WTC11 (cell line): ENCODE measurements around the gene BOLL. TPM values are rescaled to one million over a fixed set of nuclear protein-coding genes. Genes with fewer than 3 reads are reported as not detected.

Experiments
- ATAC-seq: fragments of 200-7000 bp; cut with Tn5 transposase; 2 replicates; pipeline ENCODE4 v1.10.0; 2021; ENCODE audit warnings: mild to moderate bottlenecking, moderate library complexity
- CTCF ChIA-PET: fragments of 300-600 bp; sonication (Branson Sonifier 250); formaldehyde crosslinking; loops from one replicate; lab custom pipeline; 2021; ENCODE audit warnings: antibody characterized with exemption; lab: Charles Lee
- POLR2A ChIA-PET: fragments of 350-600 bp; sonication (Branson Sonifier 250); formaldehyde crosslinking; loops from one replicate; lab custom pipeline; 2021; ENCODE audit warnings: antibody characterized with exemption; lab: Charles Lee
- DNase-seq: peaks from one replicate; pipeline ENCODE4 v3.0.0; 2021; ENCODE audit warnings: low spot score
- H3K27ac Mint-ChIP-seq: 2 replicates; pipeline ENCODE4 v1.8.0; 2021; ENCODE audit warnings: mixed read lengths
- H3K27me3 Mint-ChIP-seq: 2 replicates; pipeline ENCODE4 v1.8.0; 2021; ENCODE audit warnings: low read depth, mild to moderate bottlenecking, moderate library complexity, mixed read lengths
- H3K36me3 Mint-ChIP-seq: 2 replicates; pipeline ENCODE4 v1.8.0; 2021; ENCODE audit warnings: mixed read lengths
- H3K4me1 Mint-ChIP-seq: 2 replicates; pipeline ENCODE4 v1.8.0; 2022; ENCODE audit warnings: mixed read lengths
- H3K4me3 Mint-ChIP-seq: 2 replicates; pipeline ENCODE4 v1.8.0; 2021; ENCODE audit warnings: mild to moderate bottlenecking, moderate library complexity, mixed read lengths
- H3K9me3 Mint-ChIP-seq: 2 replicates; pipeline ENCODE4 v1.8.0; 2021; ENCODE audit warnings: mixed read lengths
- ATF1 ChIP-seq: sonication (generic); formaldehyde crosslinking; IDR thresholded peaks from 2 replicates; pipeline ENCODE4 v1.8.1; 2023; ENCODE audit warnings: mild to moderate bottlenecking, moderate library complexity, missing genetic modification reagents
- CREB1 ChIP-seq: sonication (generic); formaldehyde crosslinking; IDR thresholded peaks from 2 replicates; pipeline ENCODE4 v1.8.0; 2023; ENCODE audit warnings: mild to moderate bottlenecking, missing genetic modification reagents
- E2F4 ChIP-seq: sonication (generic); formaldehyde crosslinking; IDR thresholded peaks from 2 replicates; pipeline ENCODE4 v1.8.1; 2022; ENCODE audit warnings: low read depth, mild to moderate bottlenecking, moderate library complexity, missing genetic modification reagents, borderline replicate concordance
- FOXP1 ChIP-seq: sonication (generic); formaldehyde crosslinking; IDR thresholded peaks from 2 replicates; pipeline ENCODE4 v1.8.0; 2022; ENCODE audit warnings: missing genetic modification reagents, mild to moderate bottlenecking, moderate library complexity, borderline replicate concordance
- JUN ChIP-seq: sonication (generic); formaldehyde crosslinking; IDR thresholded peaks from 2 replicates; pipeline ENCODE4 v1.8.0; 2023; ENCODE audit warnings: mild to moderate bottlenecking, missing genetic modification reagents
- NFE2L1 ChIP-seq: sonication (generic); formaldehyde crosslinking; IDR thresholded peaks from 2 replicates; pipeline ENCODE4 v1.8.1; 2023; ENCODE audit warnings: missing genetic modification reagents
- NR1H2 ChIP-seq: sonication (generic); formaldehyde crosslinking; IDR thresholded peaks from 2 replicates; pipeline ENCODE4 v1.9.0; 2021; ENCODE audit warnings: mild to moderate bottlenecking, moderate library complexity, missing genetic modification reagents
- RORB ChIP-seq: fragments of 250-450 bp; sonication (Bioruptor Pico); IDR thresholded peaks from 2 replicates; pipeline ENCODE4 v1.9.0; 2021; ENCODE audit warnings: mild to moderate bottlenecking
- SP1 ChIP-seq: sonication (generic); formaldehyde crosslinking; conservative IDR thresholded peaks from 2 replicates; pipeline ENCODE4 v1.8.1; 2022; ENCODE audit warnings: missing genetic modification reagents
- ZNF219 ChIP-seq: sonication (generic); formaldehyde crosslinking; IDR thresholded peaks from 2 replicates; pipeline ENCODE4 v1.8.0; 2023; ENCODE audit warnings: missing genetic modification reagents, mild to moderate bottlenecking, borderline replicate concordance
- ZNF263 ChIP-seq: sonication (generic); formaldehyde crosslinking; IDR thresholded peaks from 2 replicates; pipeline ENCODE4 v1.8.1; 2022; ENCODE audit warnings: low read depth, mild to moderate bottlenecking, moderate library complexity, missing genetic modification reagents
- ZNF423 ChIP-seq: fragments of 250-450 bp; sonication (Bioruptor Pico); IDR thresholded peaks from 2 replicates; pipeline ENCODE4 v2.1.2; 2022; ENCODE audit warnings: mild to moderate bottlenecking, moderate library complexity
- ZNF512 ChIP-seq: sonication (generic); formaldehyde crosslinking; IDR thresholded peaks from 2 replicates; pipeline ENCODE4 v1.8.1; 2022; ENCODE audit warnings: missing genetic modification reagents, borderline replicate concordance
- ZNF532 ChIP-seq: fragments of 250-450 bp; sonication (Bioruptor Pico); IDR thresholded peaks from 2 replicates; pipeline ENCODE4 v1.9.0; 2021; ENCODE audit warnings: mild to moderate bottlenecking, borderline replicate concordance
- total RNA-seq: library from RNA; stranded (reverse); gene quantifications from 3 replicates; pipeline ENCODE4 v1.2.3, GENCODE V29; 2021
- TF ChIP-seq, protein P1 (sequence below): fragments of 250-450 bp; sonication (Bioruptor Pico); IDR thresholded peaks from 2 replicates; pipeline ENCODE4 v2.1.2; 2022; ENCODE audit warnings: mild to moderate bottlenecking, moderate library complexity
- TF ChIP-seq, protein P2 (sequence below): sonication (generic); formaldehyde crosslinking; IDR thresholded peaks from 2 replicates; pipeline ENCODE4 v1.8.0; 2023; ENCODE audit warnings: missing genetic modification reagents, mild to moderate bottlenecking, borderline replicate concordance
- TF ChIP-seq, protein P3 (sequence below): fragments of 250-450 bp; sonication (Bioruptor Pico); IDR thresholded peaks from 2 replicates; pipeline ENCODE4 v1.9.0; 2021; ENCODE audit warnings: moderate library complexity, mild to moderate bottlenecking, inconsistent platforms, borderline replicate concordance
- TF ChIP-seq, protein P4 (sequence below): sonication (generic); formaldehyde crosslinking; IDR thresholded peaks from 2 replicates; pipeline ENCODE4 v1.8.0; 2022; ENCODE audit warnings: mild to moderate bottlenecking, missing genetic modification reagents

The BOLL gene
- total RNA-seq, 1 experiment from 2014 or later = 0.13 TPM

GRCh38 chr2:197795277-197795676 lies 10.2 kb upstream of the BOLL start (continued):
- no peak for TF ChIP-seq E2F4 (CRISPR knock-in tag)
- TF ChIP-seq, protein P1, sequence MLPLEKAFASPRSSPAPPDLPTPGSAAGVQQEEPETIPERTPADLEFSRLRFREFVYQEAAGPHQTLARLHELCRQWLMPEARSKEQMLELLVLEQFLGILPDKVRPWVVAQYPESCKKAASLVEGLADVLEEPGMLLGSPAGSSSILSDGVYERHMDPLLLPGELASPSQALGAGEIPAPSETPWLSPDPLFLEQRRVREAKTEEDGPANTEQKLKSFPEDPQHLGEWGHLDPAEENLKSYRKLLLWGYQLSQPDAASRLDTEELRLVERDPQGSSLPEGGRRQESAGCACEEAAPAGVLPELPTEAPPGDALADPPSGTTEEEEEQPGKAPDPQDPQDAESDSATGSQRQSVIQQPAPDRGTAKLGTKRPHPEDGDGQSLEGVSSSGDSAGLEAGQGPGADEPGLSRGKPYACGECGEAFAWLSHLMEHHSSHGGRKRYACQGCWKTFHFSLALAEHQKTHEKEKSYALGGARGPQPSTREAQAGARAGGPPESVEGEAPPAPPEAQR (CRISPR knock-in tag) = no peak
- TF ChIP-seq NR1H2 (CRISPR knock-in tag) = no peak
- TF ChIP-seq, all 79 proteins: peak for 0

- ATAC-seq = no peak
- Mint-ChIP-seq H3K27me3 (peaks cover 32% of the 10 kb centered on the region), H3K36me3 (peaks cover 8% of the 10 kb centered on the region), H3K4me1 (no peaks in the 10 kb centered on the region), H3K27ac (no peak overlapping the region), H3K4me3 (no peak overlapping the region), H3K9me3 (peaks cover 25% of the 10 kb centered on the region)
- CTCF ChIA-PET = interaction anchor here (0.5 kb wide), 1 partner anchor 486 kb away, joined by 3 read pairs; no protein-coding TSS in a partner anchor
- POLR2A ChIA-PET = no interaction called here
- DNase-seq = no peak
- TF ChIP-seq ATF1 (CRISPR knock-in tag) (no peak), RORB (CRISPR knock-in tag) (no peak), NR1H2 (CRISPR knock-in tag) (no peak), ZNF532 (CRISPR knock-in tag) (no peak), SP1 (CRISPR knock-in tag) (no peak), FOXP1 (CRISPR knock-in tag) (no peak), NFE2L1 (CRISPR knock-in tag) (no peak), JUN (CRISPR knock-in tag) (no peak), ZNF219 (CRISPR knock-in tag) (no peak), ZNF512 (CRISPR knock-in tag) (no peak), ZNF263 (CRISPR knock-in tag) (no peak), CREB1 (CRISPR knock-in tag) (no peak), ZNF423 (CRISPR knock-in tag) (no peak)
- TF ChIP-seq, protein P2, sequence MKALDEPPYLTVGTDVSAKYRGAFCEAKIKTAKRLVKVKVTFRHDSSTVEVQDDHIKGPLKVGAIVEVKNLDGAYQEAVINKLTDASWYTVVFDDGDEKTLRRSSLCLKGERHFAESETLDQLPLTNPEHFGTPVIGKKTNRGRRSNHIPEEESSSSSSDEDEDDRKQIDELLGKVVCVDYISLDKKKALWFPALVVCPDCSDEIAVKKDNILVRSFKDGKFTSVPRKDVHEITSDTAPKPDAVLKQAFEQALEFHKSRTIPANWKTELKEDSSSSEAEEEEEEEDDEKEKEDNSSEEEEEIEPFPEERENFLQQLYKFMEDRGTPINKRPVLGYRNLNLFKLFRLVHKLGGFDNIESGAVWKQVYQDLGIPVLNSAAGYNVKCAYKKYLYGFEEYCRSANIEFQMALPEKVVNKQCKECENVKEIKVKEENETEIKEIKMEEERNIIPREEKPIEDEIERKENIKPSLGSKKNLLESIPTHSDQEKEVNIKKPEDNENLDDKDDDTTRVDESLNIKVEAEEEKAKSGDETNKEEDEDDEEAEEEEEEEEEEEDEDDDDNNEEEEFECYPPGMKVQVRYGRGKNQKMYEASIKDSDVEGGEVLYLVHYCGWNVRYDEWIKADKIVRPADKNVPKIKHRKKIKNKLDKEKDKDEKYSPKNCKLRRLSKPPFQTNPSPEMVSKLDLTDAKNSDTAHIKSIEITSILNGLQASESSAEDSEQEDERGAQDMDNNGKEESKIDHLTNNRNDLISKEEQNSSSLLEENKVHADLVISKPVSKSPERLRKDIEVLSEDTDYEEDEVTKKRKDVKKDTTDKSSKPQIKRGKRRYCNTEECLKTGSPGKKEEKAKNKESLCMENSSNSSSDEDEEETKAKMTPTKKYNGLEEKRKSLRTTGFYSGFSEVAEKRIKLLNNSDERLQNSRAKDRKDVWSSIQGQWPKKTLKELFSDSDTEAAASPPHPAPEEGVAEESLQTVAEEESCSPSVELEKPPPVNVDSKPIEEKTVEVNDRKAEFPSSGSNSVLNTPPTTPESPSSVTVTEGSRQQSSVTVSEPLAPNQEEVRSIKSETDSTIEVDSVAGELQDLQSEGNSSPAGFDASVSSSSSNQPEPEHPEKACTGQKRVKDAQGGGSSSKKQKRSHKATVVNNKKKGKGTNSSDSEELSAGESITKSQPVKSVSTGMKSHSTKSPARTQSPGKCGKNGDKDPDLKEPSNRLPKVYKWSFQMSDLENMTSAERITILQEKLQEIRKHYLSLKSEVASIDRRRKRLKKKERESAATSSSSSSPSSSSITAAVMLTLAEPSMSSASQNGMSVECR (CRISPR knock-in tag) = no peak
- TF ChIP-seq, protein P1 (CRISPR knock-in tag) = no peak
- TF ChIP-seq, protein P3, sequence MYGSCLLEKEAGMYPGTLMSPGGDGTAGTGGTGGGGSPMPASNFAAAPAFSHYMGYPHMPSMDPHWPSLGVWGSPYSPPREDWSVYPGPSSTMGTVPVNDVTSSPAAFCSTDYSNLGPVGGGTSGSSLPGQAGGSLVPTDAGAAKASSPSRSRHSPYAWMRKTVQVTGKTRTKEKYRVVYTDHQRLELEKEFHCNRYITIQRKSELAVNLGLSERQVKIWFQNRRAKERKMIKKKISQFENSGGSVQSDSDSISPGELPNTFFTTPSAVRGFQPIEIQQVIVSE = no peak
- TF ChIP-seq, protein P4, sequence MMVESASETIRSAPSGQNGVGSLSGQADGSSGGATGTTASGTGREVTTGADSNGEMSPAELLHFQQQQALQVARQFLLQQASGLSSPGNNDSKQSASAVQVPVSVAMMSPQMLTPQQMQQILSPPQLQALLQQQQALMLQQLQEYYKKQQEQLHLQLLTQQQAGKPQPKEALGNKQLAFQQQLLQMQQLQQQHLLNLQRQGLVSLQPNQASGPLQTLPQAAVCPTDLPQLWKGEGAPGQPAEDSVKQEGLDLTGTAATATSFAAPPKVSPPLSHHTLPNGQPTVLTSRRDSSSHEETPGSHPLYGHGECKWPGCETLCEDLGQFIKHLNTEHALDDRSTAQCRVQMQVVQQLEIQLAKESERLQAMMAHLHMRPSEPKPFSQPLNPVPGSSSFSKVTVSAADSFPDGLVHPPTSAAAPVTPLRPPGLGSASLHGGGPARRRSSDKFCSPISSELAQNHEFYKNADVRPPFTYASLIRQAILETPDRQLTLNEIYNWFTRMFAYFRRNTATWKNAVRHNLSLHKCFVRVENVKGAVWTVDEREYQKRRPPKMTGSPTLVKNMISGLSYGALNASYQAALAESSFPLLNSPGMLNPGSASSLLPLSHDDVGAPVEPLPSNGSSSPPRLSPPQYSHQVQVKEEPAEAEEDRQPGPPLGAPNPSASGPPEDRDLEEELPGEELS (CRISPR knock-in tag) = no peak
These were observed 8.3 kb upstream of the BOLL start for GRCh38 chr2:197793456-197793855.
